ENCODE measurements around the gene PEX11A.

Gene PEX11A

GRCh38 chr15:89679212-89679611 lies 11.3 kb downstream of the PEX11A start, which contains the start of gene PLIN1:
Gene PLIN1, minus strand, starts transcription at chr15:89679367. Its CDS starts 1,878 bp downstream, at chr15:89677489.
- Histone ChIP-seq H3K9me3 (ENCODE audit: control insufficient read depth, insufficient read depth, low read depth, low read length) (no peaks in the 10 kb centered on the region), H3K36me3 (ENCODE audit: control insufficient read depth in 2 of 2, insufficient read depth in 1 of 2, low read length in 2 of 2) (peaks cover 6 to 18% of the 10 kb centered on the region in 2 experiments), H3K4me1 (ENCODE audit: control insufficient read depth, insufficient read depth, low read length) (no peaks in the 10 kb centered on the region), H3K4me3 (ENCODE audit: low read depth, low read length) (no peak within 1 kb of the TSS), H3K27ac (ENCODE audit: extremely low read depth, low read depth, low read length) (no peak within 1 kb of the TSS)
- POLR2A ChIA-PET: no interaction called here
- CTCF ChIA-PET: no interaction called here
- TF ChIP-seq RBAK (tag by site-specific recombination; IDR thresholded peaks at IDR 0.05) (no peak), ZNF184 (tag by site-specific recombination; IDR thresholded peaks at IDR 0.05) (no peak), ZNF518A (tag by site-specific recombination; conservative IDR thresholded peaks at IDR 0.05; ENCODE audit: low read depth) (no peak), ZNF664 (tag by site-specific recombination; IDR thresholded peaks at IDR 0.05) (no peak)

- H3K4me1 ChIP-seq (ENCODE audit: control insufficient read depth, insufficient read depth, low read length): no peaks in the 10 kb centered on the region
- no peak overlapping the region for H3K27ac ChIP-seq (ENCODE audit: extremely low read depth, low read depth, low read length)
- no peaks in the 10 kb centered on the region; a peak in 1 of 3 replicates for H3K36me3 ChIP-seq (ENCODE audit: control insufficient read depth in 2 of 2, insufficient read depth in 1 of 2, low read length in 2 of 2)
- ChIA-PET POLR2A (interaction anchor here (0.7 kb wide), 1 partner anchor 9 kb away, joined by 4 read pairs; no protein-coding TSS in a partner anchor), CTCF (no interaction called here)
- no peak overlapping the region for H3K4me3 ChIP-seq (ENCODE audit: low read depth, low read length)
- no peaks in the 10 kb centered on the region for H3K9me3 ChIP-seq (ENCODE audit: control insufficient read depth, insufficient read depth, low read depth, low read length)
- TF ChIP-seq ZNF274 (IDR thresholded peaks at IDR 0.05; ENCODE audit: low read length): no peak
- TF ChIP-seq ZNF274 (tag by site-specific recombination; IDR thresholded peaks at IDR 0.05; ENCODE audit: borderline replicate concordance): no peak
- no peak for TF ChIP-seq ZNF302 (tag by site-specific recombination; IDR thresholded peaks at IDR 0.05; ENCODE audit: low read depth)
- no peak for TF ChIP-seq HIC1 (tag by site-specific recombination; IDR thresholded peaks at IDR 0.05)
- no peak for TF ChIP-seq ZNF114 (tag by site-specific recombination; IDR thresholded peaks at IDR 0.05)
- no peak for TF ChIP-seq KLF8 (tag by site-specific recombination; IDR thresholded peaks at IDR 0.05)
- no peak for TF ChIP-seq ZNF670 (tag by site-specific recombination; IDR thresholded peaks at IDR 0.05; ENCODE audit: low read depth)
- TF ChIP-seq ZNF449 (tag by site-specific recombination; IDR thresholded peaks at IDR 0.05): no peak
- no peak for TF ChIP-seq ZNF768 (tag by site-specific recombination; IDR thresholded peaks at IDR 0.05)
- TF ChIP-seq ZNF280D (tag by site-specific recombination; IDR thresholded peaks at IDR 0.05): no peak
- no peak for TF ChIP-seq ZNF324 (tag by site-specific recombination; IDR thresholded peaks at IDR 0.05)
These were observed 13.2 kb downstream of the PEX11A start for GRCh38 chr15:89677381-89677780.

All from HEK293 (cell line).